ENCODE results near the gene MAN2B2.

DNA sequence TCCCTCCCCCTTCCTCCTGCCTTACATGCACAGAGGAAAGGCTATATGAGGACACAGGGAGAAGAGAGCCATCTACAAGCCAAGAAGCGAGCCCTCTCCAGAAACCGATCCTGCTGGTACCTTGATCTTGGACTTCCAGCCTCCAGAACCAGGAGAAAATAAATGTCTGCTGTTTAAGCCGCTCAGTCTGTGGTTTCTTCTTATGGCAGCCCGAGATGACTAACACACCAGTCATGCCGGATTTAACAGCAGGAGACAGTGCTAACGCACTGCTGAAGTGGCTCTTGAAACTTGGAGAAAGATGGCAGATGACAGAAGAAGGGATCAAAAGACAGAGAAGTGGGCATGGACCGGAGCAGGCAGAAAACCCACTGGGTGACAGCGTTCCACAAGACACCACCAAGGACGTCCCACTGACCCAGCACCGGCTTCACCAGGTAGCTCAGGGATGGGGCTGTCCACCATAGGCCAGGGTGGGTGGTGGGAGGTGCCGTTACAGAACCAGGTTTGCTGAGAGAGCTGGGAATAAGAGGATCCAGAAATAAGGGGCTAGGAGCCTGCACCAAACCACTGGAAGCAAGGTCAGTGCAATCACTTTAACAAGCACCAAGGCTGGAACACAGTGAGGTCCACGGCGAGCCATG is 6.2 kb upstream of the MAN2B2 start:
- no peak for TF ChIP-seq POLR2A (IDR thresholded peaks at IDR 0.05; ENCODE audit: low read length)
- no peak for TF ChIP-seq GATA1 (IDR thresholded peaks at IDR 0.05; ENCODE audit: low read depth, low read length)

Measured in erythroblast (primary cell).